ENCODE results near the gene DHX34. TPM values are rescaled to one million over a fixed set of nuclear protein-coding genes. Genes with fewer than 3 reads are reported as not detected.
"Not testable (repeated sequence)": the region's sequence is repeated elsewhere in the genome, so short reads cannot be mapped to it uniquely, and the experiment has no call there.

Gene DHX34
- total RNA-seq, 1 experiment from 2014 or later = 10.0 TPM

- in situ Hi-C loops (cut with HindIII; ENCODE audit: low pct_unique_long_range_greater_than_20kb, low sequenced_read_pairs) = no loop called here
- no peak for DNase-seq (ENCODE audit: low read depth, low spot score)
Observed at GRCh38 chr19:47377801-47378200, 28.7 kb downstream of the DHX34 start.

GRCh38 chr19:47378246-47378645 is 29.1 kb downstream of the DHX34 start:
- no peak for DNase-seq (ENCODE audit: low read depth, low spot score)
- in situ Hi-C loops (cut with HindIII; ENCODE audit: low pct_unique_long_range_greater_than_20kb, low sequenced_read_pairs) = no loop called here

- in situ Hi-C loops (cut with HindIII; ENCODE audit: low pct_unique_long_range_greater_than_20kb, low sequenced_read_pairs) = no loop called here
Observed at GRCh38 chr19:47379381-47379938, 30.3 kb downstream of the DHX34 start.

GRCh38 chr19:47380559-47380958 is 31.4 kb downstream of the DHX34 start:
- in situ Hi-C loops (cut with HindIII; ENCODE audit: low pct_unique_long_range_greater_than_20kb, low sequenced_read_pairs) = no loop called here
- no peak for DNase-seq (ENCODE audit: low read depth, low spot score)

More at GRCh38 chr19:47379381-47379938, 30.3 kb downstream of the DHX34 start:
- no peak for DNase-seq (ENCODE audit: low read depth, low spot score)

GRCh38 chr19:47381121-47381520 is 32.0 kb downstream of the DHX34 start:
- in situ Hi-C loops (cut with HindIII; ENCODE audit: low pct_unique_long_range_greater_than_20kb, low sequenced_read_pairs) = no loop called here
- no peak for DNase-seq (ENCODE audit: low read depth, low spot score)

GRCh38 chr19:47381653-47382279 is 32.7 kb downstream of the DHX34 start:
- DNase-seq (ENCODE audit: low read depth, low spot score) = no peak
- in situ Hi-C loops (cut with HindIII; ENCODE audit: low pct_unique_long_range_greater_than_20kb, low sequenced_read_pairs) = no loop called here

- DNase-seq (ENCODE audit: low read depth, low spot score); in situ Hi-C loops (cut with HindIII; ENCODE audit: low pct_unique_long_range_greater_than_20kb, low sequenced_read_pairs): not testable (repeated sequence)
Observed at GRCh38 chr19:47383890-47384289, 34.8 kb downstream of the DHX34 start.

- DNase-seq (ENCODE audit: low read depth, low spot score); in situ Hi-C loops (cut with HindIII; ENCODE audit: low pct_unique_long_range_greater_than_20kb, low sequenced_read_pairs): not testable (repeated sequence)
Observed at GRCh38 chr19:47384533-47384932, 35.4 kb downstream of the DHX34 start.

GRCh38 chr19:47386582-47386981 is 37.5 kb downstream of the DHX34 start:
- DNase-seq (ENCODE audit: low read depth, low spot score); in situ Hi-C loops (cut with HindIII; ENCODE audit: low pct_unique_long_range_greater_than_20kb, low sequenced_read_pairs): not testable (repeated sequence)

- DNase-seq (ENCODE audit: low read depth, low spot score); in situ Hi-C loops (cut with HindIII; ENCODE audit: low pct_unique_long_range_greater_than_20kb, low sequenced_read_pairs): not testable (repeated sequence)
Observed at GRCh38 chr19:47387623-47388022, 38.5 kb downstream of the DHX34 start.

GRCh38 chr19:47388721-47389120 is 39.6 kb downstream of the DHX34 start:
- DNase-seq (ENCODE audit: low read depth, low spot score); in situ Hi-C loops (cut with HindIII; ENCODE audit: low pct_unique_long_range_greater_than_20kb, low sequenced_read_pairs): not testable (repeated sequence)

GRCh38 chr19:47389150-47389556 is 40.0 kb downstream of the DHX34 start:
- no peak for DNase-seq (ENCODE audit: low read depth, low spot score)
- in situ Hi-C loops (cut with HindIII; ENCODE audit: low pct_unique_long_range_greater_than_20kb, low sequenced_read_pairs) = no loop called here

GRCh38 chr19:47390533-47391488 is 41.7 kb downstream of the DHX34 start:
- in situ Hi-C loops (cut with HindIII; ENCODE audit: low pct_unique_long_range_greater_than_20kb, low sequenced_read_pairs) = no loop called here
- no peak for DNase-seq (ENCODE audit: low read depth, low spot score)

- DNase-seq (ENCODE audit: low read depth, low spot score) = peak; percentile 74
Observed at GRCh38 chr19:47391510-47392223, 42.6 kb downstream of the DHX34 start.

GRCh38 chr19:47398707-47399597 is 49.8 kb downstream of the DHX34 start:
- in situ Hi-C loops (cut with HindIII; ENCODE audit: low pct_unique_long_range_greater_than_20kb, low sequenced_read_pairs) = no loop called here
- no peak for DNase-seq (ENCODE audit: low read depth, low spot score)

More at GRCh38 chr19:47391510-47392223, 42.6 kb downstream of the DHX34 start:
- in situ Hi-C loops (cut with HindIII; ENCODE audit: low pct_unique_long_range_greater_than_20kb, low sequenced_read_pairs) = no loop called here

- in situ Hi-C loops (cut with HindIII; ENCODE audit: low pct_unique_long_range_greater_than_20kb, low sequenced_read_pairs) = no loop called here
- DNase-seq (ENCODE audit: low read depth, low spot score) = no peak
Observed at GRCh38 chr19:47402504-47402903, 53.4 kb downstream of the DHX34 start.

Measured in SK-MEL-5 (cell line).